ENCODE data around the gene SPIRE1.

DNA sequence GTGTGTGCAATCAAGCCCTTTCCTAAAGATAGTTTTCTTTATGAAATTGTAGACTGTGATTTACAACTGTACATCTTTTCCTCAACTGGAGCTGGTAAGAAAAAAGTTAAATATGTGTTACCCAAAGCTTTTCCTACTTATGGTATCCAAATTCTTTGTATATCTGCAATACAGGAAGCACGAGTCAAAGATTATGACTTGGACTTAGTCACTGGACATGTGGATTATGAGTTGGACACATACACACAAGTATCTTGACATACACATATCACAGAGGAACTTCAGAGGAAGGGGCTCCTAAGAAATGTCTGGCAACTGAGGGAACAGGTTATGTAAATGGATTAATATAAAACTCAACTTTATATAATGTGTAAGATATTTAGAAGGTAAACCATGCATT is 215.0 kb downstream of the SPIRE1 start:
- TF ChIP-seq, protein P1, sequence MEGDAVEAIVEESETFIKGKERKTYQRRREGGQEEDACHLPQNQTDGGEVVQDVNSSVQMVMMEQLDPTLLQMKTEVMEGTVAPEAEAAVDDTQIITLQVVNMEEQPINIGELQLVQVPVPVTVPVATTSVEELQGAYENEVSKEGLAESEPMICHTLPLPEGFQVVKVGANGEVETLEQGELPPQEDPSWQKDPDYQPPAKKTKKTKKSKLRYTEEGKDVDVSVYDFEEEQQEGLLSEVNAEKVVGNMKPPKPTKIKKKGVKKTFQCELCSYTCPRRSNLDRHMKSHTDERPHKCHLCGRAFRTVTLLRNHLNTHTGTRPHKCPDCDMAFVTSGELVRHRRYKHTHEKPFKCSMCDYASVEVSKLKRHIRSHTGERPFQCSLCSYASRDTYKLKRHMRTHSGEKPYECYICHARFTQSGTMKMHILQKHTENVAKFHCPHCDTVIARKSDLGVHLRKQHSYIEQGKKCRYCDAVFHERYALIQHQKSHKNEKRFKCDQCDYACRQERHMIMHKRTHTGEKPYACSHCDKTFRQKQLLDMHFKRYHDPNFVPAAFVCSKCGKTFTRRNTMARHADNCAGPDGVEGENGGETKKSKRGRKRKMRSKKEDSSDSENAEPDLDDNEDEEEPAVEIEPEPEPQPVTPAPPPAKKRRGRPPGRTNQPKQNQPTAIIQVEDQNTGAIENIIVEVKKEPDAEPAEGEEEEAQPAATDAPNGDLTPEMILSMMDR (conservative IDR thresholded peaks at IDR 0.05; ENCODE audit: low read length), result no peak
- no peak for TF ChIP-seq EZH2phosphoT487 (IDR thresholded peaks at IDR 0.05; ENCODE audit: borderline replicate concordance, low read depth, low read length)
